ENCODE measurements around the gene TRAPPC12.

DNA sequence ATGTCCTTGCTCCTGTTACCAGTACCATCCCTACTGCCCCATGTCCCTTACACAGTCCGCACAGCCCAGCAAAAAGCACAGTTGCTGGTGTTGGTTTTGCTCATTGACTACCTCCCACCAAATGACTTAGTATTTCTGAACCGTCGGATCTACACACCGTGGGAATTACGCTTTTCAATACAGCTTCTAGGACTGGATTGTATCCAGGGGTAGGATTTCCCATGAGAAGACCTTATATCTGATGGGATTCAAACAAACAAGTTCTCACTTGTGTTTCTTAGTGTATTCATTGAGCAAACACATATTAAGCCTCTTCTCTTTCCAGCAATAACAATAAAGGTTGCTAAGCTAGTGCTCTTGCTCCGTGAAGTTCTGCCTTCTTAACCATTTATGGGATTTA, 25.8 kb downstream of the TRAPPC12 start:
- TF ChIP-seq, protein P1, sequence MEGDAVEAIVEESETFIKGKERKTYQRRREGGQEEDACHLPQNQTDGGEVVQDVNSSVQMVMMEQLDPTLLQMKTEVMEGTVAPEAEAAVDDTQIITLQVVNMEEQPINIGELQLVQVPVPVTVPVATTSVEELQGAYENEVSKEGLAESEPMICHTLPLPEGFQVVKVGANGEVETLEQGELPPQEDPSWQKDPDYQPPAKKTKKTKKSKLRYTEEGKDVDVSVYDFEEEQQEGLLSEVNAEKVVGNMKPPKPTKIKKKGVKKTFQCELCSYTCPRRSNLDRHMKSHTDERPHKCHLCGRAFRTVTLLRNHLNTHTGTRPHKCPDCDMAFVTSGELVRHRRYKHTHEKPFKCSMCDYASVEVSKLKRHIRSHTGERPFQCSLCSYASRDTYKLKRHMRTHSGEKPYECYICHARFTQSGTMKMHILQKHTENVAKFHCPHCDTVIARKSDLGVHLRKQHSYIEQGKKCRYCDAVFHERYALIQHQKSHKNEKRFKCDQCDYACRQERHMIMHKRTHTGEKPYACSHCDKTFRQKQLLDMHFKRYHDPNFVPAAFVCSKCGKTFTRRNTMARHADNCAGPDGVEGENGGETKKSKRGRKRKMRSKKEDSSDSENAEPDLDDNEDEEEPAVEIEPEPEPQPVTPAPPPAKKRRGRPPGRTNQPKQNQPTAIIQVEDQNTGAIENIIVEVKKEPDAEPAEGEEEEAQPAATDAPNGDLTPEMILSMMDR (IDR thresholded peaks at IDR 0.05): no peak
- TF ChIP-seq POLR2AphosphoS5 (IDR thresholded peaks at IDR 0.05; ENCODE audit: insufficient read depth in 1 of 2, low read depth in 1 of 2) (no peak), POLR2A (IDR thresholded peaks at IDR 0.05) (no peak)

Measured in vagina (tissue), 2 donors.